AG04449 (cell line): ENCODE results near the gene DHDDS.
A peak's percentile ranks its signal among the peaks of the same experiment; 100 is the strongest.

Experiments
- CTCF ChIA-PET: fragments of 350-600 bp; formaldehyde crosslinking; extraction: SDS; loops from one replicate; lab custom pipeline; 2021; ENCODE audit warnings: antibody characterized with exemption; lab: Yijun Ruan, JAX
- POLR2A ChIA-PET: fragments of 400-600, 350-600 bp; formaldehyde crosslinking; extraction: SDS; loops from one replicate; lab custom pipeline; 2020; ENCODE audit warnings: antibody characterized with exemption, inconsistent platforms; lab: Yijun Ruan, JAX
- DNase-seq: peaks from one replicate; pipeline ENCODE4 v3.0.0-alpha.2; 2010; ENCODE audit warnings: low read depth, low spot score
- H3K4me3 ChIP-seq: 2 replicates; pipeline ENCODE4 v1.5.1; 2011; ENCODE audit warnings: low read depth, mild to moderate bottlenecking, control low read depth, low read length
- TF ChIP-seq, protein P1 (sequence below): IDR thresholded peaks from one replicate; pipeline ENCODE4 v1.5.1; 2011; ENCODE audit warnings: mild to moderate bottlenecking, moderate library complexity, low read length, control low read depth, inconsistent platforms; ENCODE audit not compliant: insufficient read depth; ENCODE audit errors: missing control alignments

The DHDDS gene

DNA sequence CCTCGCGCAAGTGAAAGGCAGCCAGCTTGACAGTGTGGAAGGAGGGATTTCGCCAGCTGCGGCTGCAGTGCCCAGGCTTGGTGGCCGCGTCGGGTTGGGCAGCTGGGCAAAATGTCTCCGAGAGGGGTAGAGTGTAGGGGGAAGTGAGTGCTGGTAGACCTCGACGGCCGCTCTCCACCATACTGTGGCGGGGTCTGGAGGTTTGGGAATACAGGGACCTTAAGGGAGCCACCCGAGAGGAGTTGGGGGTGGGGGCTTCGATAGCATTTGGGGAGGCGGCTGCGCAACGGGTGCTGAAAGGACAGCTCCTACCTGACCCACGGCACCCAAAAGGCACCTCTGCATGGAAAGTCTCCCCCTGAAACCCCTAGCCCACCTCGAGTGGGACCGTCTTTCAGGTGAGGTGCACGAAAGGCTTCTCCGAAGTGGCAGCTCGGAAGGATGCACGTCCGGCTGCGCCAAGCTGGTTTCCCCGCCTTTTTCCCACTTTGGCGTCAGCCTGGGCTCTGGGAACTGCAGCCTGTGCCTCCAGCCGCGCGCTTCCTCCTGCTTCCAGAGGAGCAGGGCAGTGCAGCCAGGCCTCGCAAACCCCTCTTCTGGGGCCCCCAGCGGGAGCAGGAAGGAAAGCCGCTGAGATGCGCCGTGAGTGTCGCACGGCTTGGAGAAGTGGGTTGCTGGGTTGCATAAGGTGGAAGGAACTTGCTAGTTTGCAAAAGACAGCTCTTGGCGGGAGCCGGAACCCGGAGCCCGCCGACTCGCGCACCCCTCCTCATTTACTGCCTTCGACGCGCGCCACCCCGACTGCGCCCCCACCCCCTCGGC lies 39.6 kb downstream of the DHDDS start:
- TF ChIP-seq, protein P1, sequence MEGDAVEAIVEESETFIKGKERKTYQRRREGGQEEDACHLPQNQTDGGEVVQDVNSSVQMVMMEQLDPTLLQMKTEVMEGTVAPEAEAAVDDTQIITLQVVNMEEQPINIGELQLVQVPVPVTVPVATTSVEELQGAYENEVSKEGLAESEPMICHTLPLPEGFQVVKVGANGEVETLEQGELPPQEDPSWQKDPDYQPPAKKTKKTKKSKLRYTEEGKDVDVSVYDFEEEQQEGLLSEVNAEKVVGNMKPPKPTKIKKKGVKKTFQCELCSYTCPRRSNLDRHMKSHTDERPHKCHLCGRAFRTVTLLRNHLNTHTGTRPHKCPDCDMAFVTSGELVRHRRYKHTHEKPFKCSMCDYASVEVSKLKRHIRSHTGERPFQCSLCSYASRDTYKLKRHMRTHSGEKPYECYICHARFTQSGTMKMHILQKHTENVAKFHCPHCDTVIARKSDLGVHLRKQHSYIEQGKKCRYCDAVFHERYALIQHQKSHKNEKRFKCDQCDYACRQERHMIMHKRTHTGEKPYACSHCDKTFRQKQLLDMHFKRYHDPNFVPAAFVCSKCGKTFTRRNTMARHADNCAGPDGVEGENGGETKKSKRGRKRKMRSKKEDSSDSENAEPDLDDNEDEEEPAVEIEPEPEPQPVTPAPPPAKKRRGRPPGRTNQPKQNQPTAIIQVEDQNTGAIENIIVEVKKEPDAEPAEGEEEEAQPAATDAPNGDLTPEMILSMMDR, result no peak
- peak overlapping the region; percentile 77 for H3K4me3 ChIP-seq
- ChIA-PET POLR2A (interaction anchor here (0.7 to 2.1 kb wide), 3 partner anchors 27 to 40 kb away, joined by 3 to 7 read pairs (median 3); partner anchors contain the start of gene DHDDS), CTCF (interaction anchor here (1.1 to 3.5 kb wide), 9 partner anchors 10 to 39 kb away, joined by 3 to 47 read pairs (median 13); partner anchors contain the start of gene DHDDS)
- no peak for DNase-seq

DNA sequence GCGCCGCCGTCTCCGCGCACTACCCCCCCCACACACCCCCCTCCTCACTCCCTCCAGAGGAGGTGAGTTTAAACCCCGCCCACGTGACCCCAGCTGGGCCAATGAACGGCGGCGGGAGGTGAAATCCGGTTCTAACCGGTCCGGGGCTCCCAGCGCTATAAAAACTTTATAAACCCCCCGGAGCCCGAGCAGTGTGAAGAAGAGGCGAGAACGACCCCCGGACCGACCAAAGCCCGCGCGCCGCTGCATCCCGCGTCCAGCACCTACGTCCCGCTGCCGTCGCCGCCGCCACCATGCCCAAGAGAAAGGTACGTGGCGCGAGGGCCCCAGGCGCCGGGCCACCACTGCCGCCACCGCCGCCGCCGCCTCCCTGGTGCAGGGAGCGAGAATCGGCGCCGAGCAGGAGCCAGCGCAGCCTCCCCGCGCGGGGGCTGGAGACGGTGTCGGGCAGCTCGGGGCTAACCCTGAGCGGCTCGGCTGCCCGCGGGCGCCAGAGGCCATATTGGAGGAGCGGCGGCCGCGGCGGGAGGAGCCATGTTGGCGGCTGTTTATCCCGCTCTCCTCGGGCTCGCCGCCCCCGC lies 40.3 kb downstream of the DHDDS start, which contains the start of gene HMGN2:
TSS of gene HMGN2 (plus strand) at position 121 of the 581 bp plus-strand sequence. CDS start at position 294, 173 bp downstream.
- H3K4me3 ChIP-seq, result peak within 1 kb of the TSS; percentile 77
- ChIA-PET POLR2A (interaction anchor here (0.5 to 2.1 kb wide), 4 partner anchors 28 to 160 kb away, joined by 3 to 7 read pairs (median 4); partner anchors contain the start of gene DHDDS), CTCF (interaction anchor here (1.1 to 3.5 kb wide), 4 partner anchors 11 to 39 kb away, joined by 3 to 47 read pairs (median 16); partner anchors contain the start of gene DHDDS)
- peak; percentile 42 for DNase-seq
- TF ChIP-seq, protein P1, result no peak

DNA sequence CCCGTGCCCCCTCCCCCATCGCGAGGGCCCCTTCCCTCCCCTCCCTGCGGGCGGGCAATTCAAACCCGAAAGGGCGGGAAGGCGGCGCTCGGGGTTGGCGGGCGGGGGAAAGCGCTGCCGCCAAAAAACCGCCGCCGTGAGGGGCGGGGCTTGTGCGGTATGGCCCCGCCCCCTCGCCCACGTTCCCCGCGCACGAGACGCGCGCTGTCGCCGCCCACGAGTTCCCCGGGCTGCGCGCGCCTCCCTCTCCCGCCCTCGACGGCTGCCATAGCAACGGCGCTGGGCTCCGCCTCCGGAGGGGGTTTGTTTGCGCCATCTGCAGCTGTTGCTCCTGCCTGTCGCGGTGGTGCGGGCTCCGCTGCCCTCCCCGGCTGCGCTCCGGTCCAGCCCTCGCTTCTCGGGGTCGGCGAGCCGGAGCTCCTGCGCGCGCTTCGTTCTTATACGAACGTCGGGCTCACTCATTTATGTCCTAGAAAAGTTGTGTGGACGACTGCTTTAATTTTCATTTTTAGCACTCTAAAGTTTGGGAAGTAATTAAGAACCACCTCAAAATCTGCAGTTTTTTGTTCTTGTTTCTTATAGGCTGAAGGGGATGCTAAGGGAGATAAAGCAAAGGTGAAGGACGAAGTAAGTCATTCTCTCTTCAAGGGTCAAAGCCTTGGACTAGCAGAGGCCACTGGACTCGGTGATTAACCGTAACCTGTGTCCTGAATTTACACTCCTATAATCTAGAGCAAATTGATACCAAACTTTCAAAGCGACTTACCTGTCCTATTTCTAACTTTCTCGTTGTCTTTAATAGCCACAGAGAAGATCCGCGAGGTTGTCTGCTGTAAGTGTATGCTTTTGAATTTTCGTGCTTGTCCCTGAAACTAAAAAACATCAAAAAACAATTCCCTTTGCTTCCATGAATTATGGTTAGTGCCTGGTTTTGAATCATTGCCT lies 41.1 kb downstream of the DHDDS start:
- POLR2A ChIA-PET, result interaction anchor here (0.5 to 2.1 kb wide), 2 partner anchors 27 to 159 kb away, joined by 4 to 7 read pairs; no protein-coding TSS in a partner anchor
- H3K4me3 ChIP-seq, result peak overlapping the region; percentile 77
- TF ChIP-seq, protein P1, result no peak
- DNase-seq, result peak; percentile 57
- CTCF ChIA-PET, result interaction anchor here (1.7 kb wide), 1 partner anchor 27 kb away, joined by 7 read pairs; no protein-coding TSS in a partner anchor

DNA sequence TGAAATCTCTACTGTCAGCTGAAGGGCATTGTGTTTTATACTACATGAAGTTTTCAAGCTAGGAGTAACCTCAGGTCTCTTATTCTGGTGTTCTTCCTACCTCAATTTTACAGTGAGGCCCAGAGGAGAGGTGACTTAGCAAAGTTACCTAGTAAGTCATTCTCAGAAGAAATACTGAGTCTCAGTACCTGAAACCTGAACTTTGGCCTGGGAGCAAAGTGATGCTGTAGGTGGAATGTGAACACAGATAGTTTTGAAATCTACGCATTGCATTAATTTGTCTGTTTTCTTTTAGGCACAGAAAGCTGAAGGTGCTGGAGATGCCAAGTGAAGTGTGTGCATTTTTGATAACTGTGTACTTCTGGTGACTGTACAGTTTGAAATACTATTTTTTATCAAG lies 42.7 kb downstream of the DHDDS start:
- H3K4me3 ChIP-seq, result no peak overlapping the region
- DNase-seq, result no peak
- TF ChIP-seq, protein P1, result no peak
- CTCF ChIA-PET, result interaction anchor here (1.0 kb wide), 1 partner anchor 25 kb away, joined by 4 read pairs; no protein-coding TSS in a partner anchor
- POLR2A ChIA-PET, result no interaction called here

DNA sequence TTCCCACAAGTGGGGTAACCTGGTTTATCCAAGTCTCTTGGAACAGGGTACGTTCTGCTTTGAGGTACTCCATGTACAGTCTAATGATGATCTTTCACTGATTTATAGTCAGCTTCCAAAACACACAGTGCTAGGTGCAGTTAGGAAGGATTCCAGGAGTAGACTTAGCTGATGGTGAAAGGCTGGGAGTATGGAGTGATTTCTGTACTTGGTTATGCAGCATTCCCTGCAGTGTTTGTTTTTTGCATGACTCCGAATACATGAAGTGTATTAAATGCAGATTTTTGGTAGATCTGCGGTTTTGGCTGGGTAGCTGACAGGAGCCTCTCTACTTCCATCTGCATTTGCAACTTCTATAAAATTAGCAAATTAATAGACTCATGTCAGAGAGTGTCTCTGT lies 43.9 kb downstream of the DHDDS start:
- POLR2A ChIA-PET, result no interaction called here
- H3K4me3 ChIP-seq, result no peak overlapping the region
- TF ChIP-seq, protein P1, result no peak
- DNase-seq, result no peak
- CTCF ChIA-PET, result interaction anchor here (1.6 kb wide), 1 partner anchor 24 kb away, joined by 5 read pairs; no protein-coding TSS in a partner anchor
